Esophagus squamous epithelium (tissue), 5 donors: ENCODE data around the gene RFC1. TPM values are rescaled to one million over a fixed set of nuclear protein-coding genes. Genes with fewer than 3 reads are reported as not detected.
"Not testable (repeated sequence)": the region's sequence is repeated elsewhere in the genome, so short reads cannot be mapped to it uniquely, and the experiment has no call there.

ENCODE experiments used
- DNase-seq: peaks from one replicate; lab custom pipeline; 2025; lab: John Stamatoyannopoulos, UW
- H3K27ac ChIP-seq, 4 donors: fragments of 200-600 bp; sonication (generic); one replicate each; pipeline ENCODE4 v1.5.1; 2016 to 2019; ENCODE audit warnings: mild to moderate bottlenecking in 1 of 4
- H3K27me3 ChIP-seq, 4 donors: fragments of 200-600 bp; sonication (generic); 1 replicate in 3 of 4; 2 replicates in 1 of 4; pipeline versions ENCODE4 v1.5.1 to v1.6.0; 2017 to 2021; ENCODE audit warnings: antibody characterized with exemption in 1 of 4
- H3K36me3 ChIP-seq, 3 donors: fragments of 200-600 bp; sonication (generic); one replicate each; pipeline ENCODE4 v1.5.1; 2016 to 2019
- H3K4me1 ChIP-seq, 3 donors: fragments of 200-600 bp; sonication (generic); one replicate each; pipeline ENCODE4 v1.5.1; 2017 to 2019
- H3K4me3 ChIP-seq, 4 donors: fragments of 200-600 bp; sonication (generic); 1 replicate in 3 of 4; 2 replicates in 1 of 4; pipeline ENCODE4 v1.5.1; 2016 to 2019; ENCODE audit warnings: mild to moderate bottlenecking in 2 of 4, moderate library complexity in 1 of 4
- H3K9me3 ChIP-seq, 3 donors: fragments of 200-600 bp; sonication (generic); one replicate each; pipeline ENCODE4 v1.5.1; 2016 to 2019
- POLR2A ChIP-seq, 4 donors: fragments of 450-650 bp; IDR thresholded peaks; one replicate each; pipeline ENCODE4 v1.6.1; 2017; ENCODE audit warnings: antibody characterized with exemption in 4 of 4, mild to moderate bottlenecking in 4 of 4, moderate library complexity in 3 of 4
- WGBS, 2 donors: methylation state at CpG; one replicate each; pipeline ENCODE4 v1.1.5; 2018; 5-methylcytosine and 5-hydroxymethylcytosine counted together
- intact Hi-C: fragments of 100-400 bp; cut with DNase I; formaldehyde crosslinking; loops from one replicate; pipeline ENCODE4 v1.15.0; 2022
- total RNA-seq, 4 donors: library from RNA; depleted of rRNA; stranded (reverse); fragments of >200 nt; gene quantifications; one replicate each; pipeline ENCODE4 v1.1.0, GENCODE V29; 2016
- TF ChIP-seq, protein P1 (sequence below), 6 experiments: fragments of 450-650 bp in 4 of 6; fragments of 200-600 bp in 2 of 6; sonication (generic) in 2 of 6; IDR thresholded peaks; one replicate each; pipeline ENCODE4 v1.5.1; 2016 to 2019; ENCODE audit warnings: antibody characterized with exemption in 6 of 6, mild to moderate bottlenecking in 4 of 6, moderate library complexity in 4 of 6
- donor health status: DM: yes; HTN: yes; CAD: no.

RFC1 gene
- total RNA-seq, 4 donors from 2014 or later: 19.8 to 34.2 (median 25.4) TPM

DNA sequence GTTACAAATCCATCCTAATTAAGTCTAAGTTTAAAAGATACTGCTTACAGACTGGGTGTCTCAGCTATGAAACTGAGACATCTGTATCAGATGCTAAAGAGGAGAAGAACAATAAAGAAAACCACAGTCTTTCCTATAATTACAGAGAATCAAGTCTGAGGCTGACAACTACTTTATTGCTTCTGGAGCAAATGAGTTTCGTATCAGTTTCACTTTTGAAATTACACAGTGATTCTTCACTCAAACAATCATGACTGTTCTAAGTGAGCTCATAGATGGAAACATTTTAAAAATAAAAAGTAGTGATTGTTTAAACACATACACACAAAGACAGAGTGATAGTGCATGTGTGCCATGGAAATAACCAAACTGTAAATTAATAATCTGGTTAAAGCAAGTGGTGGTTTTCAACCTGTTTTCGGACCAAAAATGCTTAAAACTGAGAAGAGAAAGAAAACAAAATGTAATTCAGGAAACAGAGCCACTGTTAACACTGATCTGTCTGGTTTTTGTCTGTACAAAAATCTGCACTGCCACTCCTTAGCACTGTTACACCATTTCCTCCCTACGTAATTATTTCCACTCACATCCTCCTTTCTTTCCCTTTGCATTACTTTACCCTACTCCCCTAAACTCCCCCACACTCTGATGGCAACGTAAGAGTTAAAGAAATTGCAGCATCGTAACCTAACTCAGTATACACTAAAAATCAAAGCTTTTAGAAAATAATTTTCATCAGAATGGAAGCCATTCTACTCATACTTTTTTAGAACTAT, 12.5 kb downstream of the RFC1 start:
- Histone ChIP-seq H3K4me1 (peaks cover 3 to 44% (median 14%) of the 10 kb centered on the region in 3 donors), H3K9me3 (no peaks in the 10 kb centered on the region), H3K27ac (peak overlapping the region; percentile 71 to 87 (median 83)), H3K36me3 (peaks cover 0 to 27% (median 5%) of the 10 kb centered on the region in 3 donors), H3K4me3 (peak overlapping the region; percentile 9 to 54 (median 28)), H3K27me3 (no peaks in the 10 kb centered on the region)
- intact Hi-C loops: no loop called here
- 10% methylated on average over 5 of the region's 5 CpGs for WGBS, 2 donors
- no peak for DNase-seq
- TF ChIP-seq, protein P1, sequence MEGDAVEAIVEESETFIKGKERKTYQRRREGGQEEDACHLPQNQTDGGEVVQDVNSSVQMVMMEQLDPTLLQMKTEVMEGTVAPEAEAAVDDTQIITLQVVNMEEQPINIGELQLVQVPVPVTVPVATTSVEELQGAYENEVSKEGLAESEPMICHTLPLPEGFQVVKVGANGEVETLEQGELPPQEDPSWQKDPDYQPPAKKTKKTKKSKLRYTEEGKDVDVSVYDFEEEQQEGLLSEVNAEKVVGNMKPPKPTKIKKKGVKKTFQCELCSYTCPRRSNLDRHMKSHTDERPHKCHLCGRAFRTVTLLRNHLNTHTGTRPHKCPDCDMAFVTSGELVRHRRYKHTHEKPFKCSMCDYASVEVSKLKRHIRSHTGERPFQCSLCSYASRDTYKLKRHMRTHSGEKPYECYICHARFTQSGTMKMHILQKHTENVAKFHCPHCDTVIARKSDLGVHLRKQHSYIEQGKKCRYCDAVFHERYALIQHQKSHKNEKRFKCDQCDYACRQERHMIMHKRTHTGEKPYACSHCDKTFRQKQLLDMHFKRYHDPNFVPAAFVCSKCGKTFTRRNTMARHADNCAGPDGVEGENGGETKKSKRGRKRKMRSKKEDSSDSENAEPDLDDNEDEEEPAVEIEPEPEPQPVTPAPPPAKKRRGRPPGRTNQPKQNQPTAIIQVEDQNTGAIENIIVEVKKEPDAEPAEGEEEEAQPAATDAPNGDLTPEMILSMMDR (IDR thresholded peaks at IDR 0.05): no peak
- TF ChIP-seq POLR2A (IDR thresholded peaks at IDR 0.05): peak in 1 of 4 donors; percentile 18

DNA sequence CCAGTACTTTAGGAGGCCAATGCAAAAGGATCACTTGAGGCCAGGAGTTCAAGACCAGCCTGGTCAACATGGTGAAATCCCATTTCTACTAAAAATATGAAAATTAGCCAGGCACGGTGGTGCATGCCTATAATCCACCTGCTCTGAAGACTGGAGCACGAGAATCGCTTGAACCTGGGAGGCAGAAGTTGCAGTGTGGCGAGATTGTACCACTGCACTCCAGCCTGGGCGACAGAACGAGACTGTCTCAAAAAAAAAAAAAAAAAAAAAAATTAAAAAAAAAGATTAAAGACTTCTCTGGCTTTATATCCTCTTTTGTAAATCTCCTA, 13.0 kb downstream of the RFC1 start:
- intact Hi-C loops, H3K27me3 ChIP-seq, DNase-seq, H3K9me3 ChIP-seq: not testable (repeated sequence)
- H3K36me3 ChIP-seq: peaks cover 0 to 31% (median 5%) of the 10 kb centered on the region in 3 donors
- H3K27ac ChIP-seq: peak overlapping the region; percentile 71 to 87 (median 83)
- WGBS, 2 donors: 40 to 62% methylated on average over 5 of the region's 6 CpGs
- peaks cover 3 to 44% (median 14%) of the 10 kb centered on the region in 3 donors for H3K4me1 ChIP-seq
- H3K4me3 ChIP-seq: peak overlapping the region; percentile 9 to 54 (median 28)

DNA sequence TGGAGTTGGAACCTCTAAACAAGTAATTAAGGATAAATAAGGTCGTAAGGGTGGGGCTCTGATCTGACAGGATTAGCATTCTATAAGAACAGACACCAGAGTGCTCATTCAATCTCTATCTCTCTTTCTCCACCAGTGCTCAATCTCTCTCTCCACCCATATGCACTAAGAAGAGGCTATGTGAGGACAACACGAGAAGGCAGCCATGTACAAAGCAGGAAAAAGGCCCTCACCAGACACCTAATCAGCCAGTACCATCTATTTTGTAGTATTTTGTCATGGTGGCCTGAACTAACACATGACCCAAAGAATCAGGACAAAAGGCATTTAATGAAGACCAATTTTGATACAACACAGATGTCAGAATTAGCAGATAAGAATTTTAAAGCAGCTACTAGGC, 16.8 kb downstream of the RFC1 start:
- DNase-seq: no peak
- Histone ChIP-seq H3K27me3 (no peaks in the 10 kb centered on the region), H3K4me1 (peaks cover 0 to 22% (median 8%) of the 10 kb centered on the region in 3 donors), H3K9me3 (no peaks in the 10 kb centered on the region), H3K4me3 (no peak overlapping the region), H3K27ac (no peak overlapping the region), H3K36me3 (peaks cover 0 to 53% (median 9%) of the 10 kb centered on the region in 3 donors)
- intact Hi-C loops: no loop called here
- WGBS, 2 donors: 91 to 93% methylated on average over 2 of the region's 2 CpGs
- TF ChIP-seq POLR2A (IDR thresholded peaks at IDR 0.05): no peak
- TF ChIP-seq, protein P1 (IDR thresholded peaks at IDR 0.05): no peak

DNA sequence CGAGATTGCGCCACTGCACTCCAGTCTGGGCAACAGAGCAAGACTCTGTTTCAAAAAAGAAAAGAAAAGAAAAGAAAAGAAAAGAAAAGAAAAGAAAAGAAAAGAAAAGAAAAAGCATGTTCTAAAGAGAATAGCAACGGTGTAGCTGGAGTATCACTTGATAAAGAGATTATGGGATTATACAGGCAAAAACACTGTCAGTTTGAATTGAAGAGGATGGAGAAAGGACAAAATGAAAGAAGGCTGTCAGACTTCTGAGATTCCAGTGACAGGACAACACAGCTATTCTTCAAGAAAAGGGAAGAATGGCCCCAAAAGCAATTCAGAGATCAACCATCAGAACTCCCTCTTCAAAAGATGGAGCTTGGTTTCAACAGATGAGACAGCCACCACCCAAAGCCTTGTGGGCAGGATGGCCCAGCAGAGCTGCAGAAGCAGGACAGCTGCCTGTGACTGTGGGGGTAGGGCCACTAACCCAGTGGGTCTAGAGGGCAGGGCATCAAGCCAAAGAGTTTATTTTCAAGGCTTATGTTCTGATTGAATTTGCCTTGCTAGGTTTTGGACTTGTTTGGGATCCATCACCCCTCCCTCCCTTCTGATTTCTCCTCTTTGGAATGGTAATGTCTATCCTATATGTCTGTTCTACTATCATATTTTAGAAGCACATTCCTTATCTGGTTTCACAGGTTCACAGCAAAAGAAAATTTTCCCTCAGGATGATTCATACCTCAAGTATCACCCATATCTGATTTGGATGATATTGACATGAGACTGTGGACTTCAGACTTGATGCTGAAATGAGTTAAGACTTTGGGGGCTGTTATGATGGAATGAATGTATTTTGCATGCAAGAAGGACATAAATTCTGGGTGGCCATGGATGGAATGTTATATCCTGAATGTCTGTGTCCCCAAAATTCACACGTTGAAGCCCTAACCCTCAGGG, 17.5 kb downstream of the RFC1 start:
- 98 to 100% methylated on average over 4 of the region's 4 CpGs for WGBS, 2 donors
- intact Hi-C loops: no loop called here
- DNase-seq: no peak
- Histone ChIP-seq H3K27me3 (no peaks in the 10 kb centered on the region), H3K4me1 (peaks cover 0 to 15% (median 5%) of the 10 kb centered on the region in 3 donors), H3K9me3 (no peaks in the 10 kb centered on the region), H3K4me3 (no peak overlapping the region), H3K36me3 (peaks cover 0 to 60% (median 10%) of the 10 kb centered on the region in 3 donors), H3K27ac (no peak overlapping the region)
- TF ChIP-seq POLR2A (IDR thresholded peaks at IDR 0.05): no peak
- TF ChIP-seq, protein P1 (IDR thresholded peaks at IDR 0.05): no peak

DNA sequence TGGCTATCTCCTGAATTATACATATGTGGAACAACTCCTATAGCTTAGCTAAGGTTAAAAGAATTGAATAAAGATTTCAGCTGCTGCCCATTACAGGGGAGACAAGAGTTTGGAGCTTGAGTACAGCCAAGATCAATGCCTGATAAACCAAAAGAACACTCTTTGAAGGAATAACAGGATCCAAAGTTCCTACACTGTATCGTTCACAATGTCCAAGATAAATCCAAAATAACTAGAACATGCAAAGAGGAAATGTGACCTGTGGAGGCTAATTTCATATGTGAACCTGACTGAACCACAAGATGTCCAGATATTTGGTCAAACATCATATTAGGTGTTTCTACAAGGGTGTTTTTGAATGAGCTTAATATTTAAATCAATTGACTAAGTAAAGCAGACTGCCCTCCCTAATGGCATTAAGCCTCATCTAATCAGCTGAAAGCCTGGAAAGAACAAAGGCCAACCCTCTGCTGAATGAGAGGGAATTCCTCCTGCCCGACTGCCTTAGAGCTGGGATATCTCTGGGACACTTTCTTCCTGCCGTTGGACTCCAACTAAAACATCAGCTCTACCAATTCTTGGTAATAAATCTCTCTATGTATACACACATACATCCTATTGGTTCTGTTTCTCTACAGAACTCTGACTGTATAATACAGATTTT, 19.2 kb downstream of the RFC1 start:
- H3K9me3 ChIP-seq: no peaks in the 10 kb centered on the region
- intact Hi-C loops: no loop called here
- no peaks in the 10 kb centered on the region for H3K27me3 ChIP-seq
- H3K36me3 ChIP-seq: peaks cover 0 to 77% (median 10%) of the 10 kb centered on the region in 3 donors
- H3K27ac ChIP-seq: no peak overlapping the region
- H3K4me3 ChIP-seq: no peak overlapping the region
- no peak for DNase-seq
- WGBS, 2 donors: 77 to 79% methylated on average over 3 of the region's 3 CpGs
- no peak for TF ChIP-seq POLR2A (IDR thresholded peaks at IDR 0.05)
- TF ChIP-seq, protein P1 (IDR thresholded peaks at IDR 0.05): no peak
- no peaks in the 10 kb centered on the region for H3K4me1 ChIP-seq
